ENCODE results near the gene INCA1. TPM values are rescaled to one million over a fixed set of nuclear protein-coding genes. Genes with fewer than 3 reads are reported as not detected.

Gene INCA1
- total and polyA plus RNA-seq, 2 of the 13 experiments (the other 11 are each of a cell fraction or from before 2014, with no cell fraction given) = 0.93 to 2.6 TPM

DNA sequence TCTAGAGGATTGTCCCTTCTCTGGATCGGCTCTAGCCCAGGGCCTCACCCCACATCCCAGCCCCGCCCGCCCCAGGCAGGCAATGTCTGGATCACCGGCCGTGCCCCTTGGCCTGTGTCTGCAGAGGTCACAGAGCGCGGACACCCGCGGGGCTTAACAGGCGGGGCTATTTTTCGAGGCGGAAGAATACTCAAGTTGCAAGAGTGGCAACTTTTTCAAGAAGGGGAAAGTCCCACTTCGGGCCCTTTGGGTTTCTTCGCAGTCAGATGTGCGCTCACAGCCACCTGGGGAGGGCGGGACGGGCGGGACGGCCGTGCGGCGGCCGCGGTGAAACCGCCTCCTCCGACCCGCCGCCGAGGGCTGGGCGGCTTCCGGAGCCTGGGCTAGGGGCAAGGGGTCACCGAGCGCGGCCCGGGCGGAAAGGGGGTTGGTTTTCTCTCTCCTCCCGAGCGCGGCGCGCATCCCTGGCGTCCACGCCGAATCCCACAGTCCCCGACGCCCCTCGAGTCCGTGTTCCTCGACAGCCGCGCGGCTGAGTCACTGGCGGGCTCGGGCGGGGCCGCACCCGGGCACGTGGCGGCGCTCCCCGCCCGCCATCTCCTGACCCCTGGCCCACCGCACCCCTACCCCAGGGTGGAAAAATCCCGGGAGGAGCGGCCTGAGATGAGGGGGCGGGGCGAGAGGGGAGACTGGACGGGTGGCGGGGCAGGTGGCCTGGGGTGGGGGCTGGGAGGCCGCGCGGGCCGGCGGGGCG, 47.8 kb downstream of the INCA1 start:
- no TSS peak for BruUV-seq (replicated peaks)
- CTCF ChIA-PET (ENCODE audit: low intra/inter-chr PET ratio, low total read pairs) = no interaction called here
- no peaks in the 10 kb centered on the region; a peak in 1 of 5 replicates for H3K27me3 ChIP-seq (ENCODE audit: control insufficient read depth in 1 of 2, insufficient read depth in 2 of 2, low read length in 2 of 2)
- 2% methylated on average over 13 of the region's 75 CpGs for WGBS (ENCODE audit: low lambda C conversion rate)
- H3K79me2 ChIP-seq (ENCODE audit: insufficient read depth, low read length) = peaks cover 48% of the 10 kb centered on the region
- H3K9me3 ChIP-seq (ENCODE audit: low read length) = no peaks in the 10 kb centered on the region
- no peak overlapping the region for H2AFZ ChIP-seq (ENCODE audit: low read length)
- peak overlapping the region; percentile 84 for H3K4me2 ChIP-seq (ENCODE audit: low read depth, low read length)
- peak overlapping the region; percentile 84 for H3K9ac ChIP-seq (ENCODE audit: insufficient read depth, low read depth, low read length)
- peaks cover 59% of the 10 kb centered on the region for H3K4me1 ChIP-seq (ENCODE audit: insufficient read depth, low read length)
- FAIRE-seq (no peak), DNase-seq (ENCODE audit: low spot score) (peak; percentile 82), ATAC-seq (peak; percentile 39)
- H4K20me1 ChIP-seq (ENCODE audit: insufficient read depth, low read length) = peaks cover 31% of the 10 kb centered on the region
- peak overlapping the region; percentile 99 for H3K27ac ChIP-seq (ENCODE audit: extremely low read length, insufficient read depth, low read length)
- intact Hi-C loops (cut with micrococcal nuclease; ENCODE audit: unreplicated experiment) = loop anchor here (1.0 to 5.0 kb wide), 2 partner anchors 18 to 42 kb away; partner anchors contain the start of gene SPAG7
- POLR2A ChIA-PET = interaction anchor here (2.1 to 10.0 kb wide), 4 partner anchors 10 to 48 kb away, joined by 8 to 273 read pairs (median 56); partner anchors contain the start of genes INCA1, KIF1C, RNF167 and SLC25A11
- peak overlapping the region; percentile 70 to 100 (median 93) for H3K4me3 ChIP-seq (replicated peaks in 1 of 3; ENCODE audit: insufficient read depth in 1 of 3, low read depth in 2 of 3, low read length in 3 of 3)
- in situ Hi-C loops (cut with HindIII; ENCODE audit: extremely low pct_ligation_motif_present, low pct_unique_long_range_greater_than_20kb) = no loop called here
- H3K36me3 ChIP-seq (replicated peaks in 1 of 2; ENCODE audit: control insufficient read depth in 1 of 2, insufficient read depth in 2 of 2, low read length in 2 of 2) = peaks cover 10 to 23% of the 10 kb centered on the region in 2 experiments
- peak; percentile 76 for TF ChIP-seq POLR2G (IDR thresholded peaks at IDR 0.05; ENCODE audit: low read depth, low read length)
- 0 out of 2 replicates have a peak, but pooled peaks have one; percentile 64 for TF ChIP-seq TSC22D2 (CRISPR knock-in tag; IDR thresholded peaks at IDR 0.05; ENCODE audit: borderline replicate concordance)
- TF ChIP-seq, protein P1, sequence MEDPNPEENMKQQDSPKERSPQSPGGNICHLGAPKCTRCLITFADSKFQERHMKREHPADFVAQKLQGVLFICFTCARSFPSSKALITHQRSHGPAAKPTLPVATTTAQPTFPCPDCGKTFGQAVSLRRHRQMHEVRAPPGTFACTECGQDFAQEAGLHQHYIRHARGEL (CRISPR knock-in tag; IDR thresholded peaks at IDR 0.05) = no peak
- 0 out of 2 replicates have a peak, but pooled peaks have one; percentile 18 for TF ChIP-seq NCOR1 (IDR thresholded peaks at IDR 0.05; ENCODE audit: borderline replicate concordance, low read length)
- peak; percentile 62; the same call in 1 of the 2 replicates for TF ChIP-seq ZNF160 (CRISPR knock-in tag; IDR thresholded peaks at IDR 0.05)
- no peak for TF ChIP-seq ATM (IDR thresholded peaks at IDR 0.05; ENCODE audit: borderline replicate concordance)
- TF ChIP-seq, protein P2, sequence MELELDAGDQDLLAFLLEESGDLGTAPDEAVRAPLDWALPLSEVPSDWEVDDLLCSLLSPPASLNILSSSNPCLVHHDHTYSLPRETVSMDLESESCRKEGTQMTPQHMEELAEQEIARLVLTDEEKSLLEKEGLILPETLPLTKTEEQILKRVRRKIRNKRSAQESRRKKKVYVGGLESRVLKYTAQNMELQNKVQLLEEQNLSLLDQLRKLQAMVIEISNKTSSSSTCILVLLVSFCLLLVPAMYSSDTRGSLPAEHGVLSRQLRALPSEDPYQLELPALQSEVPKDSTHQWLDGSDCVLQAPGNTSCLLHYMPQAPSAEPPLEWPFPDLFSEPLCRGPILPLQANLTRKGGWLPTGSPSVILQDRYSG (CRISPR knock-in tag; IDR thresholded peaks at IDR 0.05) = no peak
- no peak; the same call in 1 of the 2 replicates for TF ChIP-seq ZSCAN31 (CRISPR knock-in tag; IDR thresholded peaks at IDR 0.05; ENCODE audit: low read depth)
- TF ChIP-seq IRF2 (CRISPR knock-in tag; IDR thresholded peaks at IDR 0.05) = no peak
- peak; percentile 41; the same call in 1 of the 2 replicates for TF ChIP-seq NFKBIZ (CRISPR knock-in tag; IDR thresholded peaks at IDR 0.05)
- TF ChIP-seq, protein P3, sequence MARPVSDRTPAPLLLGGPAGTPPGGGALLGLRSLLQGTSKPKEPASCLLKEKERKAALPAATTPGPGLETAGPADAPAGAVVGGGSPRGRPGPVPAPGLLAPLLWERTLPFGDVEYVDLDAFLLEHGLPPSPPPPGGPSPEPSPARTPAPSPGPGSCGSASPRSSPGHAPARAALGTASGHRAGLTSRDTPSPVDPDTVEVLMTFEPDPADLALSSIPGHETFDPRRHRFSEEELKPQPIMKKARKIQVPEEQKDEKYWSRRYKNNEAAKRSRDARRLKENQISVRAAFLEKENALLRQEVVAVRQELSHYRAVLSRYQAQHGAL (CRISPR knock-in tag; IDR thresholded peaks at IDR 0.05; ENCODE audit: not compliant biosample characterization) = no peak
- TF ChIP-seq KDM3A (CRISPR knock-in tag; IDR thresholded peaks at IDR 0.05; ENCODE audit: low read depth) = peak; percentile 57; the same call in 1 of the 2 replicates
- no peak for TF ChIP-seq TCF7 (IDR thresholded peaks at IDR 0.05; ENCODE audit: low read depth)
- no peak for TF ChIP-seq CREB1 (IDR thresholded peaks at IDR 0.05)
- no peak for TF ChIP-seq CREB1 (CRISPR knock-in tag; IDR thresholded peaks at IDR 0.05)
- TF ChIP-seq, protein P4, sequence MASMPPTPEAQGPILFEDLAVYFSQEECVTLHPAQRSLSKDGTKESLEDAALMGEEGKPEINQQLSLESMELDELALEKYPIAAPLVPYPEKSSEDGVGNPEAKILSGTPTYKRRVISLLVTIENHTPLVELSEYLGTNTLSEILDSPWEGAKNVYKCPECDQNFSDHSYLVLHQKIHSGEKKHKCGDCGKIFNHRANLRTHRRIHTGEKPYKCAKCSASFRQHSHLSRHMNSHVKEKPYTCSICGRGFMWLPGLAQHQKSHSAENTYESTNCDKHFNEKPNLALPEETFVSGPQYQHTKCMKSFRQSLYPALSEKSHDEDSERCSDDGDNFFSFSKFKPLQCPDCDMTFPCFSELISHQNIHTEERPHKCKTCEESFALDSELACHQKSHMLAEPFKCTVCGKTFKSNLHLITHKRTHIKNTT (CRISPR knock-in tag; IDR thresholded peaks at IDR 0.05) = no peak
- TF ChIP-seq PTBP1 (IDR thresholded peaks at IDR 0.05; ENCODE audit: low read depth, low read length, poor library complexity, severe bottlenecking) = no peak
- TF ChIP-seq ZNF672 (CRISPR knock-in tag; IDR thresholded peaks at IDR 0.05) = no peak

Data from HepG2 (cell line).